Peyer's patch (tissue), 4 donors: ENCODE results near the gene WWOX. TPM values are rescaled to one million over a fixed set of nuclear protein-coding genes. Genes with fewer than 3 reads are reported as not detected.

Experiments used
- DNase-seq, 3 donors: peaks; one replicate each; pipeline ENCODE4 v3.0.0-alpha.2; 2017 to 2019
- H3K27ac ChIP-seq, 4 donors: fragments of 200-600 bp; sonication (generic); one replicate each; pipeline ENCODE4 v1.5.1; 2016 to 2019
- H3K27me3 ChIP-seq, 2 donors: fragments of 200-600 bp; sonication (generic); one replicate each; pipeline ENCODE4 v1.5.1; 2019
- H3K36me3 ChIP-seq, 3 donors: fragments of 200-600 bp; sonication (generic); one replicate each; pipeline ENCODE4 v1.5.1; 2016 to 2019
- H3K4me1 ChIP-seq, 4 donors: fragments of 200-600 bp; sonication (generic); one replicate each; pipeline ENCODE4 v1.5.1; 2016 to 2019
- H3K4me3 ChIP-seq, 4 donors: fragments of 200-600 bp; sonication (generic); 1 replicate in 3 of 4; 2 replicates in 1 of 4; pipeline ENCODE4 v1.5.1; 2016 to 2019; ENCODE audit warnings: mild to moderate bottlenecking in 1 of 4
- H3K9me3 ChIP-seq, 4 donors: fragments of 200-600 bp; sonication (generic); one replicate each; pipeline ENCODE4 v1.5.1; 2016 to 2019; ENCODE audit warnings: mild to moderate bottlenecking in 1 of 4
- CTCF ChIP-seq, 6 experiments: fragments of 450-650 bp in 4 of 6; fragments of 200-600 bp in 2 of 6; sonication (generic) in 1 of 6; IDR thresholded peaks; one replicate each; pipeline ENCODE4 v1.5.1; 2017 to 2019; ENCODE audit warnings: antibody characterized with exemption in 6 of 6, mild to moderate bottlenecking in 3 of 6, moderate library complexity in 1 of 6
- POLR2A ChIP-seq, 2 donors: fragments of 450-650 bp; IDR thresholded peaks; one replicate each; pipeline ENCODE4 v1.5.1; 2017; ENCODE audit warnings: antibody characterized with exemption in 2 of 2, mild to moderate bottlenecking in 2 of 2, moderate library complexity in 2 of 2
- total RNA-seq, 4 donors: library from RNA; depleted of rRNA; stranded (reverse); fragments of >200 nt; gene quantifications; one replicate each; pipeline ENCODE4 v1.1.0, GENCODE V29; 2016

The WWOX gene
- total RNA-seq, 4 donors from 2014 or later: 17.3 to 197 (median 57.5) TPM

- no peak for DNase-seq
- Histone ChIP-seq H3K9me3 (no peaks in the 10 kb centered on the region), H3K27me3 (no peaks in the 10 kb centered on the region), H3K4me1 (no peaks in the 10 kb centered on the region), H3K36me3 (no peaks in the 10 kb centered on the region), H3K4me3 (no peak overlapping the region), H3K27ac (no peak overlapping the region)
- TF ChIP-seq POLR2A (IDR thresholded peaks at IDR 0.05) (no peak), CTCF (IDR thresholded peaks at IDR 0.05) (no peak)
These were observed 802.9 kb downstream of the WWOX start for GRCh38 chr16:78902321-78902720.

- Histone ChIP-seq H3K27me3 (no peaks in the 10 kb centered on the region), H3K4me3 (no peak overlapping the region), H3K27ac (peak overlapping the region in 2 of 4 donors; percentile 33 to 57), H3K4me1 (no peaks in the 10 kb centered on the region), H3K9me3 (no peaks in the 10 kb centered on the region), H3K36me3 (no peaks in the 10 kb centered on the region)
- no peak for DNase-seq
- TF ChIP-seq POLR2A (IDR thresholded peaks at IDR 0.05): no peak
- TF ChIP-seq CTCF (IDR thresholded peaks at IDR 0.05): no peak
These were observed 803.8 kb downstream of the WWOX start for GRCh38 chr16:78903237-78903636.

- Histone ChIP-seq H3K9me3 (no peaks in the 10 kb centered on the region), H3K4me1 (no peaks in the 10 kb centered on the region), H3K27me3 (no peaks in the 10 kb centered on the region), H3K4me3 (no peak overlapping the region), H3K27ac (peak overlapping the region in 2 of 4 donors; percentile 33 to 57), H3K36me3 (no peaks in the 10 kb centered on the region)
- TF ChIP-seq CTCF (IDR thresholded peaks at IDR 0.05) (no peak), POLR2A (IDR thresholded peaks at IDR 0.05) (no peak)
- peak in 1 of 3 donors; percentile 52 for DNase-seq
These were observed 804.4 kb downstream of the WWOX start for GRCh38 chr16:78903843-78904242.

GRCh38 chr16:78906135-78906534, 806.7 kb downstream of the WWOX start:
- no peak overlapping the region for H3K4me3 ChIP-seq
- no peaks in the 10 kb centered on the region for H3K36me3 ChIP-seq
- H3K9me3 ChIP-seq: no peaks in the 10 kb centered on the region
- no peak for TF ChIP-seq POLR2A (IDR thresholded peaks at IDR 0.05)
- TF ChIP-seq CTCF (IDR thresholded peaks at IDR 0.05): no peak
- H3K27ac ChIP-seq: no peak overlapping the region
- H3K4me1 ChIP-seq: no peaks in the 10 kb centered on the region
- DNase-seq: no peak
- H3K27me3 ChIP-seq: no peaks in the 10 kb centered on the region

- no peaks in the 10 kb centered on the region for H3K36me3 ChIP-seq
- H3K4me1 ChIP-seq: no peaks in the 10 kb centered on the region
- H3K4me3 ChIP-seq: no peak overlapping the region
- no peaks in the 10 kb centered on the region for H3K9me3 ChIP-seq
- no peak overlapping the region for H3K27ac ChIP-seq
- H3K27me3 ChIP-seq: no peaks in the 10 kb centered on the region
- DNase-seq: no peak
- no peak for TF ChIP-seq POLR2A (IDR thresholded peaks at IDR 0.05)
- no peak for TF ChIP-seq CTCF (IDR thresholded peaks at IDR 0.05)
These were observed 809.8 kb downstream of the WWOX start for GRCh38 chr16:78909226-78909625.

- DNase-seq: no peak
- no peaks in the 10 kb centered on the region for H3K27me3 ChIP-seq
- TF ChIP-seq CTCF (IDR thresholded peaks at IDR 0.05) (no peak), POLR2A (IDR thresholded peaks at IDR 0.05) (no peak)
- no peaks in the 10 kb centered on the region for H3K36me3 ChIP-seq
- H3K4me1 ChIP-seq: no peaks in the 10 kb centered on the region
- no peak overlapping the region for H3K4me3 ChIP-seq
- no peaks in the 10 kb centered on the region for H3K9me3 ChIP-seq
- H3K27ac ChIP-seq: no peak overlapping the region
These were observed 816.4 kb downstream of the WWOX start for GRCh38 chr16:78915811-78916345.
